ENCODE measurements around the gene BTG1.

GRCh38 chr12:92136965-92137721, 8.5 kb downstream of the BTG1 start:
- TF ChIP-seq SUZ12 (IDR thresholded peaks at IDR 0.05; ENCODE audit: low read length) (no peak), SP1 (IDR thresholded peaks at IDR 0.05; ENCODE audit: low read depth, low read length) (no peak), CTCF (IDR thresholded peaks at IDR 0.05; ENCODE audit: control extremely low read depth in 1 of 3, insufficient read depth in 1 of 3, low read depth in 1 of 3, low read length in 3 of 3) (no peak)
